Keratinocyte (primary cell): ENCODE data around the gene NELL1.

Experiments
- CTCF ChIP-seq, 3 experiments: IDR thresholded peaks in 1 of 3; conservative IDR thresholded peaks in 1 of 3; optimal IDR thresholded peaks in 1 of 3; 2 replicates in 2 of 3; 3 replicates in 1 of 3; pipeline versions ENCODE3 to v1.5.1; 2011; ENCODE audit warnings: low read length in 3 of 3, mild to moderate bottlenecking in 3 of 3, moderate library complexity in 2 of 3, control low read depth in 1 of 3, inconsistent platforms in 1 of 3; ENCODE audit not compliant: insufficient read depth in 2 of 3; ENCODE audit errors: extremely low read depth in 1 of 3
- EZH2 ChIP-seq: IDR thresholded peaks from one replicate; pipeline ENCODE4 v1.6.1; 2012; ENCODE audit warnings: inconsistent platforms, mild to moderate bottlenecking, low read length, moderate library complexity

- no peak for TF ChIP-seq CTCF (optimal IDR thresholded peaks at IDR 0.05 in 1 of 3, IDR thresholded peaks at IDR 0.05 in 1 of 3, conservative IDR thresholded peaks at IDR 0.05 in 1 of 3; ENCODE audit: extremely low read depth in 1 of 3, insufficient read depth in 2 of 3, low read length in 3 of 3)
- no peak for TF ChIP-seq EZH2
Measured at GRCh38 chr11:20782775-20783174, 113.4 kb downstream of the NELL1 start.
